Activated CD4-positive, alpha-beta T cell treated with anti-CD3 and anti-CD28 coated beads, Interleukin-2, amount 10 ng/mL, durations not matched to agents 24 days and 14 days (primary cell): ENCODE results near the gene SERPINF2. TPM values are rescaled to one million over a fixed set of nuclear protein-coding genes. Genes with fewer than 3 reads are reported as not detected.
"Not testable (repeated sequence)": the region's sequence is repeated elsewhere in the genome, so short reads cannot be mapped to it uniquely, and the experiment has no call there.

Experiments used
- DNase-seq: peaks from one replicate; pipeline ENCODE4 v3.0.0; 2022
- H3K27ac Mint-ChIP-seq: one replicate; pipeline ENCODE4 v1.8.0; 2022; ENCODE audit warnings: mild to moderate bottlenecking, mixed read lengths
- H3K27me3 Mint-ChIP-seq: one replicate; pipeline ENCODE4 v1.8.0; 2022; ENCODE audit warnings: mixed read lengths
- H3K36me3 Mint-ChIP-seq: one replicate; pipeline ENCODE4 v1.8.0; 2022; ENCODE audit warnings: low read depth, mild to moderate bottlenecking, mixed read lengths
- H3K4me1 Mint-ChIP-seq: one replicate; pipeline ENCODE4 v1.8.0; 2021; ENCODE audit warnings: mixed read lengths
- H3K4me3 Mint-ChIP-seq: one replicate; pipeline ENCODE4 v1.8.0; 2022; ENCODE audit warnings: mild to moderate bottlenecking, moderate library complexity, mixed read lengths
- H3K9me3 Mint-ChIP-seq: one replicate; pipeline ENCODE4 v1.8.0; 2021; ENCODE audit warnings: mixed read lengths
- intact Hi-C: fragments of 100-400 bp; cut with micrococcal nuclease; formaldehyde crosslinking; loops from one replicate; pipeline ENCODE4 v1.15.1; 2023
- total RNA-seq: library from RNA; stranded (reverse); gene quantifications from 2 replicates; pipeline ENCODE4 v1.2.3, GENCODE V29; 2022

The SERPINF2 gene
- total RNA-seq, 1 donor from 2014 or later: 0.16 TPM

DNA sequence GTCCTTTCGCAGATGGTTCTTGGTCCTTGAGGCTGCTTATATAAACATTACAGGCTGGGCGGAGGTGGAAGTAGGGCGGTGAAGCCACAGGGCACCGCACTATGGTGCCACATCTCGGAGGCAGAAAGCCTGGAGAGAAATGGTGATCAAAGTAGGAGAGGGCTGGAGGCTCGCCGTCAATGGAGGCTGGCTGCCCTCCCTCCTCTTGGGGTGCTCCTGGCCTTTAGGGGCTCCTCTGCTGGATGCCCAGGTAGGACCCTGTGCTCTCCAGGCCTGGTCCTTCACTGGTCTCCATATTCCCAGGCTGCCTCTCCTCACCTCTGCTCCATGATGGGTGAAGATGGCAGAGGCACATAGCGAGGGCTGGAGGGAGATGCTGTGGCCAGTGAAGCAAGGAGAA lies 30.4 kb upstream of the SERPINF2 start:
- intact Hi-C loops: loop anchor here (10.0 kb wide), 1 partner anchor 683 kb away; no protein-coding TSS in a partner anchor
- DNase-seq: no peak
- H3K27ac Mint-ChIP-seq: no peak overlapping the region
- peaks cover 24% of the 10 kb centered on the region for H3K27me3 Mint-ChIP-seq
- peaks cover 19% of the 10 kb centered on the region for H3K36me3 Mint-ChIP-seq
- no peak overlapping the region for H3K4me3 Mint-ChIP-seq
- H3K9me3 Mint-ChIP-seq: no peaks in the 10 kb centered on the region
- H3K4me1 Mint-ChIP-seq: peaks cover 21% of the 10 kb centered on the region

DNA sequence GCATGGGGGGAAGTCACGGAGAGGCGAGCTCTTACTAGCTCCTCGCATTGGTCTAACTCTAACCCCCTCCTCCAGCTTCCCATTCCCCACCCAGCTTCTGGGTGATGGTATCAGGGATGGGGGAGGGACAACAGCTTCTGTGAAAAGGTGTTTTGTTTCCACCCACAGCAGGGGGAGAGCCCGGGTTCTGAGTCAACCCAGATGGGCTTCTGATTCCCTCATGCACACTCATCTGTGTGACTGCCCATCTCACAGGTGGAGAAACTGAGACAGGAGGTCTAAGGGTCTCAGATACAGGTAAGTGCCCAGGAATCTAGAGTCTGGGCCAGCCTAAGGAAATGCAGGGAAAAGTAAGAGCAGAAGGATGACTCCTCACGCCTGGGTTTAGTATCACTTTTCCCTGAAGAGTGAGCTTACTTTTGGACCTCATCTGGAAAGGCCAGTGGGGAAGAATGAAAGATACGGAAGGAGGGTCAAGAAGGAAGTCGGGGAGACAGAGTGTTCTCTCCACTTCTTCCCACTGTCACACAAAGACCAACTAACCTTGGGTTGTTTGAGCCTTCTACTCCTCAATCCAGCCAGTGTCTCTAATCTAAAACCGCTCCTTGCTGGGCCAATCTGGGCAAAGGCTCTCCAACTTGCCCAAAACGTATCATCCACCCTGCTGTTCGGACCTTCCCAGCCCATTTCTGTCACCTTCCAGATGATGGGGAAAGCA lies 29.4 kb upstream of the SERPINF2 start:
- H3K27me3 Mint-ChIP-seq: peaks cover 18% of the 10 kb centered on the region
- no peaks in the 10 kb centered on the region for H3K9me3 Mint-ChIP-seq
- peak overlapping the region; percentile 29 for H3K4me3 Mint-ChIP-seq
- H3K4me1 Mint-ChIP-seq: peaks cover 27% of the 10 kb centered on the region
- H3K27ac Mint-ChIP-seq: no peak overlapping the region
- intact Hi-C loops: loop anchor here (10.0 kb wide), 1 partner anchor 681 kb away; no protein-coding TSS in a partner anchor
- H3K36me3 Mint-ChIP-seq: peaks cover 19% of the 10 kb centered on the region
- DNase-seq: no peak

DNA sequence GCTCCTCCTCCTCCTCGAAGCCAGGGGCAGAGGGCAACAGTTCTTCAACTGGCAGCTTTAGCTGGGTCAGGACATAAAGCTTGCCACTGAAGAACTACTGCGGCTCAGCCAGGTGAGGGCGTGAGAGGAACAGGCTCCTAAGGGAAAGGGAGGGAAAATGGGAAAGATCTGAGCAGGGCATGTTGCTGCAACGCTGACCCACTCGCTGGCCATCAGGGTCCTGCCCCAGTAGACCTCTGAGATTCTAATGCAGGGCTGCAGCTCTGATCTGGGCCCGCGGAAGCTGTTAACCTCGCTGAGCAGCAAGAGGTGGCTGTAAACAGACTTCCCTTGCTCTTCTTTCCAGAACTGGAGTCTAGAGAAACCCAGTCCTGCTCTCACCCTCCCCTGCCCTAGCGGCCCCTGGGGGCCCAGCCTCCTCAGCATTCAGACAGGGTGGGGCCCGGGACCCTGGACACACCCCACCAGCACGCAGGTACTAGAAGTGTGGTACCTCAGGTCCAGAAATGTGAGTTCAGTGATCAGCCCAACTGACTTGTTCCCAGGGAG lies 28.7 kb upstream of the SERPINF2 start:
- Mint-ChIP-seq H3K36me3 (peaks cover 19% of the 10 kb centered on the region), H3K4me3 (peak overlapping the region; percentile 95), H3K9me3 (no peaks in the 10 kb centered on the region), H3K4me1 (peaks cover 25% of the 10 kb centered on the region), H3K27me3 (peaks cover 15% of the 10 kb centered on the region), H3K27ac (no peak overlapping the region)
- peak; percentile 60 for DNase-seq
- intact Hi-C loops: loop anchor here (10.0 kb wide), 1 partner anchor 681 kb away; no protein-coding TSS in a partner anchor

DNA sequence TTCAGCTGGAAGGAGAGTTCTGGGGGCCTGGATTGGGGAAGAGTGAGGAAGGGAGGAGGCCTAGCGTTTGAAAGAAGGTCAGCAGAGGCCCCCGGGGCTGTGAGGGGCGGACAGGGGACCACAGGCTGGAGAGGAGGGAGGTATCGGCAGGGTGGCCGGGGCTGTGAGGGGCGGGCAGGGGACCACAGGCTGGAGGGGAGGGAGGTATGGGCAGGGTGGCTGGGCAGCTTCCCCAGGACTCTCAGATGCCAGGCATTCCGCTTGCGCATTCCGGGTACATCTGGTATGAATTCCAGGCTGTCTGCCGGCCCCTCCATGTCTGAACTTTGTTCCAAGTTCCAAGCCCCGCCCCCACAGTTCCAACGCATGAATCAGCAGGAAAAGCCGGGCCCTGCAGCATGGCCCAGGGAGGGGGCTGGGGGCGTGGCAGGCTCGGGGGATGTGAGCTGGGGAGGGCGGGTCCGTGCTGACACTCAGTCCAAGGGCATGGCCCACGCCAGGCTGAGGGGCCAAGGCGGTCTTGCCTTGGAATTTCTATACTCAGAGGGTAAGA lies 28.2 kb upstream of the SERPINF2 start:
- peak overlapping the region; percentile 95 for H3K4me3 Mint-ChIP-seq
- no peaks in the 10 kb centered on the region for H3K9me3 Mint-ChIP-seq
- intact Hi-C loops: loop anchor here (10.0 kb wide), 1 partner anchor 680 kb away; no protein-coding TSS in a partner anchor
- no peak overlapping the region for H3K27ac Mint-ChIP-seq
- peak; percentile 78 for DNase-seq
- peaks cover 19% of the 10 kb centered on the region for H3K36me3 Mint-ChIP-seq
- peaks cover 25% of the 10 kb centered on the region for H3K4me1 Mint-ChIP-seq
- H3K27me3 Mint-ChIP-seq: peaks cover 12% of the 10 kb centered on the region

DNA sequence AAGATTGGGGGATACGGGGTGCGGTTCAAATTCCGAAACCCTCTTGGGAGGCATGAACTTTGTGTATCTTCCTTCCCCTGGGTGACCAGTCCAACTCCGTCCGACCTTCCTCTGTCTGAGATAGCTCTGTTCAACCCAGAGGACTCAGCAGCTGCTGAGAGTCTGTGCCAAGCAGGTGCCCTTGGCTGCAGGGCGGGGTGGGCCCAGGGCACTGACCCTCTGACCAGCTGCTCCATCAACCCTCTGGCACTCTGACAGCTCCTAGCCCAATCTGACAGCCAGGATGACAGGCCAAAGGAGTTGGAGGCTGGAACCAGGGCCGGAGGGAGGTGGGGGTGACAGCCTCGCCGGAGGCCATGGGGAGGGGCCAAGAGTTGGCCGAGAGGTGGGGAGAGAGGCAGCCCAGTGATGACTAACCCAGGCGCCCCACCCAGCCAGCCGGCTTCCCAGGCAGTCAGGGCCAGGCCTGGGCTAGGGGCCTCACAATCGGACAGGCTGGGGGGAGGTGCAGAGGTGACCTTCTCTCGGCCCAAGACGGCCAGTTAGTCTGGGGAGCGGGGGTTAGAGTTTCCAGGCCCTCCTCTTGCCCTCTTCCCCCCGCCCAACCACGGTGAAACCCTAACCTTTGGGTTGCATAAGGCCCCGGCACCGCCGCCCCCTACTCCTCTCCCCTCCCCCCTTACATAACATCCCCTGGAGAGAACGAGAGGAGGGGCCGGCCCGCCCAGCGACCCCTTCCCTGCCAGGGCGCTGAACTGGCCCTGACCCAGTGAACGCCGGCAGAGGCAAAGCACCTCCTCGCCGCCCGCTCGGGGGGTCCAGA lies 27.5 kb upstream of the SERPINF2 start:
- peaks cover 12% of the 10 kb centered on the region for H3K27me3 Mint-ChIP-seq
- no peaks in the 10 kb centered on the region for H3K9me3 Mint-ChIP-seq
- H3K4me1 Mint-ChIP-seq: peaks cover 27% of the 10 kb centered on the region
- intact Hi-C loops: loop anchor here (10.0 kb wide), 1 partner anchor 680 kb away; no protein-coding TSS in a partner anchor
- peak; percentile 85 for DNase-seq
- H3K36me3 Mint-ChIP-seq: peaks cover 19% of the 10 kb centered on the region
- peak overlapping the region; percentile 95 for H3K4me3 Mint-ChIP-seq
- no peak overlapping the region for H3K27ac Mint-ChIP-seq

DNA sequence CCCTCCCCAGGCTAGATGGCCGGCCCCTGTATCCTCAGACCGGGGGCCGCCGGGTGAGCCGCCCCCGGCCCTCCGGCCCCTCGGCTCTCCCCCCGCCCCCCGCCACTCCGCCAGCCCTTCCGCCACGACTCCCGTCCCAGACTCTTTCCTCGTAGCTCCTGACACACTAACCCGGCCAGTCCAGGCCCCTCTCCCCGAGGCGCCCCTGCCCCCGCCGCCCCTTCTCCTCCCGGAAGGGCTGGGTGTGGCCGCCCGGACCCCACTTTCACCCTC lies 26.9 kb upstream of the SERPINF2 start:
- H3K36me3 Mint-ChIP-seq: peaks cover 19% of the 10 kb centered on the region
- H3K27ac Mint-ChIP-seq: peak overlapping the region; percentile 75
- H3K4me1 Mint-ChIP-seq: peaks cover 30% of the 10 kb centered on the region
- intact Hi-C loops: loop anchor here (2.0 to 10.0 kb wide), 6 partner anchors 31 to 679 kb away; partner anchors contain the start of genes PRPF8, RILP and RPA1
- no peaks in the 10 kb centered on the region for H3K9me3 Mint-ChIP-seq
- no peak for DNase-seq
- H3K27me3 Mint-ChIP-seq: peaks cover 10% of the 10 kb centered on the region
- peak overlapping the region; percentile 95 for H3K4me3 Mint-ChIP-seq

DNA sequence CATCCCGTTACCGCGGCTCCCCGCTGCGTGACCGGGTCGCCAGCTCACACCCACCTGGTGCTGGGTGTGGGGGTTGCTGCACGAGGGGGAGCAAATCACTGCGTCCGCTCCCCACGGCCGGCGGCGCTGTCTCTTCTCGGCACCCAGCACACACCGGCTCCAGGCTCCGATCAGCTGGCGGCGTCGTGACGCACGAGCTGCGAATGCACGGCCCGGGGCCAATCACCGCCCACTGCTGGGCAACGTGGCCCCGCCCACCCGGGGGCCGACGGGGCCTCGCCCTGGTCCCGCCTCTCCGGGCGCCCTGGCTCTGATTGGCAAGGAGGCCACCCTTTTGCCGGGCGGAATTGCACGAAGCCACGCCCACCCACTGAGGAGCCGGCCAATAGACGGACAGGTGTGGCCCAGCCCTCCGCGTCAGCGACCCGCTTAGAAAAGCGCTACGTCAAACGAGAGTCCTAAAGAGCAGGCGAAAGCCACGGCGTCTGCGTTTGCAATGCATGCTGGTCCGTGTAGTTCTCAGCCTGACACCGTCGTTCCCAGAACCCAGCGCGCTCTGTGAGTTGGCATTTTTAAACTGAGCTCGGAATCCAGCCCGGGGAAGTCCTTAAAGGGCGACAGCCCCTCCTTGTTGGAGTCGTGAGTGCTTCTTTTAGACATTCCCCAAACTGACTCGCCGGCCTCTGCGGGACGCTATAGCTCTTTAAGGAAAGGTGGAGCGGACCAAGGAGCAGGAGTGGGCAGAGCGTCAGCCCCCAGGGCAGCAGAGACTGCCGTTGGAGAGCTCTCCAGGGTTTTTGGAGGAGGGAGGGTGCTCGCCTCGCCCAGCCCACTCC lies 26.4 kb upstream of the SERPINF2 start:
- peaks cover 5% of the 10 kb centered on the region for H3K27me3 Mint-ChIP-seq
- H3K4me1 Mint-ChIP-seq: peaks cover 28% of the 10 kb centered on the region
- intact Hi-C loops: loop anchor here (2.0 to 10.0 kb wide), 6 partner anchors 31 to 679 kb away; partner anchors contain the start of genes PRPF8, RILP and RPA1
- peaks cover 19% of the 10 kb centered on the region for H3K36me3 Mint-ChIP-seq
- H3K27ac Mint-ChIP-seq: peak overlapping the region; percentile 98
- H3K9me3 Mint-ChIP-seq: no peaks in the 10 kb centered on the region
- peak overlapping the region; percentile 95 for H3K4me3 Mint-ChIP-seq
- peak; percentile 100 for DNase-seq

DNA sequence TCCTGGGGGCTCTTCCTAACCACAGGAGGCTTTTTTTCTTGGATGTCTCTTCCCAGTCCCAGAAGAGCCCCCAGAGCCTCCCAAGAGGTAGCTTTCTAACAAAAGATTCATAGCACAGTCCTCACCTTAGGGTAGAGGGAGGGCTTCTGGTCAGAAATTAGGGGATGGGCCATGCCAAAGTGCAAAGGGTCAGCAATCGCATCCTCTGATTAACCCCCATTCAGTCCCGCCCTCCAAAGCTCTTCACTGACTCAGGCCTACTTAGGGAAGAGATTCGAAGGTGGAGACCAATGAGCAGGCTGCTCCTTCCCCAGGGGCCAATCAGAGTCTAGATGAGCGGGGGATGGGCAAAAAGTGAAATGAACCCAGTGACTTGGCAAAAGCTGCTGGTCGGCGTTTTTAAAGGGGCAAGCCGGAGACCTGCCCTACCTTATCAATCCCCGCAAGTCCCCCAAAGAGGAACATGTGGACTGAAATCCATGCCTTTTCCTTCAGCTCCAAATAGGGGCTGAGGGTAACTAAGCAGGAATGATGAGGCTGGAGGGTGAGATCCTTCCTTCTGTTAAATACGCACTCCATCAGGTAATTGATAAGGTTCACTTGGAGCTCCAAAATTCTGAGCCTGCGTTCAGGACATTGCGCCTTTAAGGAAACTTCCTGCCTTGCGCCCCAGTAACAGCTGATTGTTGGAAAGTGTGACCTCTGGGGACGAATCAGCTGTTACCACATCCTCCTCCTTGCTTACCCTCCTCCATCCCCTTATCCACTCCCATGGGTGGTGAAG lies 25.6 kb upstream of the SERPINF2 start:
- DNase-seq: peak; percentile 97
- no peaks in the 10 kb centered on the region for H3K9me3 Mint-ChIP-seq

DNA sequence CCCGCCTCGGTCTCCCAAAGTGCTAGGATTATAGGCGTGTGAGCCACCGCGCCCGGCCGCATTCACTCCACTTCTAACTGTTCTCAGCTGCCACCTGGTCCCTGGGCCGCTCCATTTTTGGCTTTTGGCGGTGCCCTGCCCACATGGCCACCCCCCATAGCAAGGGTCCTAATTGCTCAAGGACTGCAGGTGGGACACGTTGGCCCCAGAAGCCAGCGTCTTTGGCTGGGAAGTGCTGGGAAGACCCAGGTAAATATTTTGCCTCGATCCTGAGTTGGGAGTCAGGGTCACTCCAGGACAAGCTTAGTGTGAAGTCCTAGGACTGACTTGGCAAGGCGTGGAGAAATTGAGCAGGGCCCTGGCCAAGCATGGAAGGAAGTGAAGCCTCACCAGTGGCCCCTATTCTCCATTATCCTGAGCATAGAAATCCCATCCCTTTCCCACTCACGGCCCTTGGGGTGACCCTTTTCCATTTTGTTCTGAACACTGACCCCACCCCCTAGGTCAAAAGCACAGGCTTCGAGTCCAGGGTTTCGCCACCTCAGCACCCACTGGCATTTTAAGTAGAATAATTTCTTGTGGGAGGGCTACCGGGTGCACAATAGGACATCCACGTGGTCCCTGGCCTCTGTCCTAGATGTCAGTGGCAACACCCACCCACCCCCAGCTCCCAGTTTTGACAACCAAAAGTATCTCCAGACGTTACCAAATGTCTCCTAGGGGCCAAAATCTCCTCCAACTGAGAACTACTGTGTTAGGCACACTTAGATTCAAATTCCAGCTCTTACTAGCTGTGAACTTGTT lies 24.1 kb upstream of the SERPINF2 start:
- Mint-ChIP-seq H3K27me3 (peaks cover 2% of the 10 kb centered on the region), H3K9me3 (no peaks in the 10 kb centered on the region), H3K4me3 (peak overlapping the region; percentile 95), H3K27ac (peak overlapping the region; percentile 98), H3K36me3 (peaks cover 3% of the 10 kb centered on the region), H3K4me1 (peaks cover 32% of the 10 kb centered on the region)
- peak; percentile 57 for DNase-seq
- intact Hi-C loops: loop anchor here (10.0 kb wide), 1 partner anchor 676 kb away; no protein-coding TSS in a partner anchor

More for the DNA sequence above, 25.6 kb upstream of the SERPINF2 start:
- Mint-ChIP-seq H3K4me3 (peak overlapping the region; percentile 95), H3K36me3 (peaks cover 13% of the 10 kb centered on the region), H3K4me1 (peaks cover 26% of the 10 kb centered on the region), H3K27me3 (peaks cover 2% of the 10 kb centered on the region), H3K27ac (peak overlapping the region; percentile 98)
- intact Hi-C loops: loop anchor here (1.0 to 10.0 kb wide), 7 partner anchors 32 to 678 kb away; partner anchors contain the start of genes DPH1, PRPF8, RILP and RPA1

DNA sequence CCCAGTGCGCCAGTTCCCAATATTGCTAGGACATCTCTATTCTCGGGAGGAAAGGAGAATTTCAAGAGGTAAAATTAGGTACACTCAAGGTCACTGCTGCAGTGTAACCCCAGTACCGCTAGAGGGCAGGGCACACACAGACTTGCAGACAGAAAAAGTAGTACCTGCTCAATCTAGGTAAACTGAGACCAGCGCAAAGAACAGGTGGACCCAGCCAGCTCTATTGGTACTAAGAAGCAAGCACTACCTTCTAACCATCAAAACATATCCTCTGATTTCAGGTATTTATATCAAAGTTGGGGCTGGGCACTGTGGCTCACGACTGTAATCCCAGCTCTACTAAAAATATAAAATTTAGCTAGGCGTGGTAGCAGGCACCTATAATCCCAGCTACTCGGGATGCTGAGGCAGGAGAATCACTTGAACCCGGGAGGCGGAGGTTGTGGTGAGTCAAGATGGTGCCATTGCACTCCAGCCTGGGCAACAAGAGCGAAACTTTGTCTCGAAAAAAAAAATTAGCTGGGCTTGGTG lies 21.8 kb upstream of the SERPINF2 start:
- H3K27me3 Mint-ChIP-seq: no peaks in the 10 kb centered on the region
- peak; percentile 91 for DNase-seq
- no peak overlapping the region for H3K4me3 Mint-ChIP-seq
- no peaks in the 10 kb centered on the region for H3K9me3 Mint-ChIP-seq
- peaks cover 34% of the 10 kb centered on the region for H3K4me1 Mint-ChIP-seq
- intact Hi-C loops: loop anchor here (5.0 kb wide), 2 partner anchors 41 to 61 kb away; partner anchors contain the start of gene SERPINF1
- no peak overlapping the region for H3K27ac Mint-ChIP-seq
- peaks cover 3% of the 10 kb centered on the region for H3K36me3 Mint-ChIP-seq

DNA sequence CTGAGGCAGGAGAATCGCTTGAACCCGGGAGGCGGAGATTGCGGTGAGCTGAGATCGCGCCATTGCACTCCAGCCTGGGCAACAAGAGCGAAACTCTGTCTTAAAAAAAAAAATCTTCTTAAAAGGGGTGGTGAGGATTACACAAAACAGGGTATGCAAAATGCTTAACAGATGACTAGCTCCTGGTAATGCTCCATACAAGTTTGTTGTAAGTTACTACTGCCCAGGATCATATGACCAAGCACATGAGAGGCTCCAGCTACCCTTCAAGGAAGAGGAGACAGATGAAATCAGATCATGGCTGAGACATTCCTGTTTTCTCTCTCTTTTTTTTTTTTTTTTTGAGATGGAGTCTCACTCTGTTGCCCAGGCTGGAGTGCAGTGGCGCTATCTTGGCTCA lies 20.6 kb upstream of the SERPINF2 start:
- not testable (repeated sequence) for H3K36me3 Mint-ChIP-seq, H3K27me3 Mint-ChIP-seq, H3K9me3 Mint-ChIP-seq, H3K4me3 Mint-ChIP-seq, DNase-seq
- intact Hi-C loops: loop anchor here (5.0 kb wide), 2 partner anchors 40 to 60 kb away; partner anchors contain the start of gene SERPINF1
- Mint-ChIP-seq H3K27ac (peak overlapping the region; percentile 25), H3K4me1 (peaks cover 33% of the 10 kb centered on the region)
